Measurements from ENCODE around the gene DBET.
"Not testable (repeated sequence)": the region's sequence is repeated elsewhere in the genome, so short reads cannot be mapped to it uniquely, and the experiment has no call there.

DNA sequence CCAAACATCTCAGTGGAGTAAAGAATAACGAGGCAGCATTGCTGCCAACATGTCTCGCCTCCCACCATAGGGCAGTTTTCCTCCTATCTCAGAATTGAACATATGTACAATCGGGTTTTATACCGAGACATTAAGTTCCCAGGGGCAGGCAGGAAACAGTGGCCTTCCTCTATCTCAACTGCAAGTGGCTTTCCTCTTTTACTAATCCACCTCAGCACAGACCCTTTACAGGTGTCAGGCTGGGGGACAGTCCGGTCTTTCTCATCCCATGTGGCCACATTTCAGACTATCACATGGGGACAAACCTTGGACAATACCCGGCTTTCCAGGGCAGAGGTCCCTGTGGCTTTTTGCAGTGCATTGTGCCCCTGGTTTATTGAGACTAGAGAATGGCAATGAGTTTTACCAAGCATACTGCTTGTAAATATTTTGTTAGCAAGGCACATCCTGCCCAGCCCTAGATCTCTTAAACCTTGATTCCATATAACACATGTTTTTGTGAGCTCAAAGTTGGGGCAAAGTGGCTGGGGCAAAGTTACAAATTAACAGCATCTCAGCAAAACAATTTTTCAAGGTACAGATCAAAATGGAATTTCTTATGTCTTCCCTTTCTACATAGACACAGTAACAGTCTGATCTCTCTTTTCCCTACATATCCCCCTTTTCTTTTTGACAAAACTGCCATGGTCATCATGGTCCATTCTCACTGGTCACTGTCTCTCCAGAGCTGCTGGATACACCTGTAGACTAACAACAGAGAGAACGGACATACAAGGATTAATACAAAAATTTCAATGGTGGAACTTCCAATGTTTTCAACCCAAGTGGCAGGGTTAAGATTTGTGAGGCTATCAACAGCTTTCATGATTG is 42.5 kb downstream of the DBET start:
- TF ChIP-seq, protein P1, sequence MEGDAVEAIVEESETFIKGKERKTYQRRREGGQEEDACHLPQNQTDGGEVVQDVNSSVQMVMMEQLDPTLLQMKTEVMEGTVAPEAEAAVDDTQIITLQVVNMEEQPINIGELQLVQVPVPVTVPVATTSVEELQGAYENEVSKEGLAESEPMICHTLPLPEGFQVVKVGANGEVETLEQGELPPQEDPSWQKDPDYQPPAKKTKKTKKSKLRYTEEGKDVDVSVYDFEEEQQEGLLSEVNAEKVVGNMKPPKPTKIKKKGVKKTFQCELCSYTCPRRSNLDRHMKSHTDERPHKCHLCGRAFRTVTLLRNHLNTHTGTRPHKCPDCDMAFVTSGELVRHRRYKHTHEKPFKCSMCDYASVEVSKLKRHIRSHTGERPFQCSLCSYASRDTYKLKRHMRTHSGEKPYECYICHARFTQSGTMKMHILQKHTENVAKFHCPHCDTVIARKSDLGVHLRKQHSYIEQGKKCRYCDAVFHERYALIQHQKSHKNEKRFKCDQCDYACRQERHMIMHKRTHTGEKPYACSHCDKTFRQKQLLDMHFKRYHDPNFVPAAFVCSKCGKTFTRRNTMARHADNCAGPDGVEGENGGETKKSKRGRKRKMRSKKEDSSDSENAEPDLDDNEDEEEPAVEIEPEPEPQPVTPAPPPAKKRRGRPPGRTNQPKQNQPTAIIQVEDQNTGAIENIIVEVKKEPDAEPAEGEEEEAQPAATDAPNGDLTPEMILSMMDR (conservative IDR thresholded peaks at IDR 0.05): not testable (repeated sequence)
- TF ChIP-seq ZFX (IDR thresholded peaks at IDR 0.05): not testable (repeated sequence)

Data from C4-2B (cell line).